Measurements from ENCODE around the gene GRIP2. TPM values are rescaled to one million over a fixed set of nuclear protein-coding genes. Genes with fewer than 3 reads are reported as not detected.

GRIP2 gene
- total RNA-seq, 1 donor from 2014 or later, result 3.3 TPM

DNA sequence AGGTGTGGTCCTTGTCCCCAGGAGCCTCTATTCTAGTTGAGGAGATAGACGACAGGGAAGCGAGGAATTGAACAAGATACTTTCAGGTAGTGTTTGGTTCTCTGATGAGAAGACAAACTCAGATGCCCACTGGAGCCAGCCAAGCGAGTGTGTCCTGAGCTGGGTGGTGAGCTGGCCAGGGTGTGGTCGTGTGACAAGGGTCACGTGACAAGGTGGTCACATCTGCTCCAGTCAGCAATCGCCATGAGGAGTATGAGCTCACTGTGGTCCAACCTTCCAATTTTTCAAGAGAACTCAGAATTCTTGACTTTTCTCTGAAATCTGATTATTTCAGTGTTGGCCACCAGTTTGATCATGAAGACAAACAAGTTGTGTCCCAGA is 98.2 kb downstream of the GRIP2 start:
- Histone ChIP-seq H3K4me1 (ENCODE audit: insufficient read depth, low read length) (peaks cover 23% of the 10 kb centered on the region), H3K27me3 (ENCODE audit: insufficient read depth, low read length) (no peaks in the 10 kb centered on the region), H3K36me3 (ENCODE audit: insufficient read depth, low read length) (peaks cover 5% of the 10 kb centered on the region), H3K9ac (ENCODE audit: low read length) (no peak overlapping the region), H4K20me1 (ENCODE audit: insufficient read depth, low read length) (peaks cover 67% of the 10 kb centered on the region), H3K79me2 (ENCODE audit: insufficient read depth, low read length) (peaks cover 15% of the 10 kb centered on the region), H3K9me3 (ENCODE audit: insufficient read depth, low read depth, low read length) (no peaks in the 10 kb centered on the region), H2AFZ (ENCODE audit: low read depth, low read length) (no peak overlapping the region), H3K4me3 (ENCODE audit: insufficient read depth, low read depth, low read length) (no peak overlapping the region), H3K27ac (ENCODE audit: low read depth, low read length) (no peak overlapping the region), H3K4me2 (ENCODE audit: low read length) (no peak overlapping the region)
- Mint-ChIP-seq H3K27ac (ENCODE audit: unreplicated experiment) (no peak overlapping the region), H3K27me3 (ENCODE audit: low read depth, unreplicated experiment) (no peaks in the 10 kb centered on the region), H3K36me3 (ENCODE audit: low read depth, unreplicated experiment) (peaks cover 11% of the 10 kb centered on the region), H3K9me3 (ENCODE audit: unreplicated experiment) (no peaks in the 10 kb centered on the region), H3K4me3 (ENCODE audit: unreplicated experiment) (no peak overlapping the region), H3K4me1 (ENCODE audit: low read depth, unreplicated experiment) (peaks cover 13% of the 10 kb centered on the region)
- TF ChIP-seq CTCF (IDR thresholded peaks at IDR 0.05; ENCODE audit: insufficient read depth, low read depth, low read length), result no peak
- TF ChIP-seq EZH2 (IDR thresholded peaks at IDR 0.05; ENCODE audit: insufficient read depth, low read length), result no peak
- no peak for FAIRE-seq
- no peak for DNase-seq (ENCODE audit: low read depth)

DNA sequence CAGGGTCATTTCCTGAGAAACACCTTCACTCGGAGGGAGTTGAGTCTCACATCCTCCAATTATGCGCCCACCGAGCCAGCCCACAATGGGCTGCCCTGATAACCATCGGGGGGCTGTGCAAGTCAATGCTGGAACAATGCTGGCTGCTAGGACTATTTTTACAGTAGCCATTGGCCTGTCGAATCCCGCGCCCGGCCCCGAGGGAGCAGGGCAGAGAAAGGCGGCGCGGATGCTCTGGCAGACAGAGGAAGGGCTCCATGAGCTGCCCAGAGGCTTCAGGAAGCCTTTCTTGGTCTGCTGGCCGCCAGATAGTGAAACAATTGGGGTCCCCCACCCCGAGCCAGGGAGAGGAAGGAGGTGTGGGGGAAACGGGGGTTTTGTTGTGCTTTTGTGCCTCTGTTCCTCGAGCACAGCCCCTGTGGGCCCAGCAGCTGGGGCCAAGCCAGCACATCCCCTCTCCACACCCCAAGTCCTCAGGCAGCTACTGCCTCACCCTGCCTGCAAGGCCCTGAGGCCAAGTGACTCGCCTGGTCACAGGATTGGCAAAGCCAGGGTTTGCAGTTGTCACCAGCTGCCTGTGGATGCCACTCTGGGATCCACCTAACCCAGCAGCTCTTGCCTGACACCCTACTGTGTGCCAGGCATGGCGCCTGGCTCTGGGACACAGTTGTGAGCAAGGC is 98.8 kb downstream of the GRIP2 start:
- Histone ChIP-seq H3K9ac (ENCODE audit: low read length) (no peak overlapping the region), H3K4me2 (ENCODE audit: low read length) (no peak overlapping the region), H3K27me3 (ENCODE audit: insufficient read depth, low read length) (no peaks in the 10 kb centered on the region), H3K27ac (ENCODE audit: low read depth, low read length) (no peak overlapping the region), H2AFZ (ENCODE audit: low read depth, low read length) (no peak overlapping the region), H3K9me3 (ENCODE audit: insufficient read depth, low read depth, low read length) (no peaks in the 10 kb centered on the region), H4K20me1 (ENCODE audit: insufficient read depth, low read length) (peaks cover 67% of the 10 kb centered on the region), H3K4me1 (ENCODE audit: insufficient read depth, low read length) (peaks cover 23% of the 10 kb centered on the region), H3K4me3 (ENCODE audit: insufficient read depth, low read depth, low read length) (no peak overlapping the region), H3K79me2 (ENCODE audit: insufficient read depth, low read length) (peaks cover 15% of the 10 kb centered on the region), H3K36me3 (ENCODE audit: insufficient read depth, low read length) (peaks cover 5% of the 10 kb centered on the region)
- H3K4me1 Mint-ChIP-seq (ENCODE audit: low read depth, unreplicated experiment), result peaks cover 13% of the 10 kb centered on the region
- FAIRE-seq, result no peak
- peaks cover 9% of the 10 kb centered on the region for H3K36me3 Mint-ChIP-seq (ENCODE audit: low read depth, unreplicated experiment)
- TF ChIP-seq CTCF (IDR thresholded peaks at IDR 0.05; ENCODE audit: insufficient read depth, low read depth, low read length) (no peak), EZH2 (IDR thresholded peaks at IDR 0.05; ENCODE audit: insufficient read depth, low read length) (no peak)
- no peak overlapping the region for H3K4me3 Mint-ChIP-seq (ENCODE audit: unreplicated experiment)
- H3K9me3 Mint-ChIP-seq (ENCODE audit: unreplicated experiment), result no peaks in the 10 kb centered on the region
- no peaks in the 10 kb centered on the region for H3K27me3 Mint-ChIP-seq (ENCODE audit: low read depth, unreplicated experiment)
- DNase-seq (ENCODE audit: low read depth), result no peak
- H3K27ac Mint-ChIP-seq (ENCODE audit: unreplicated experiment), result no peak overlapping the region

DNA sequence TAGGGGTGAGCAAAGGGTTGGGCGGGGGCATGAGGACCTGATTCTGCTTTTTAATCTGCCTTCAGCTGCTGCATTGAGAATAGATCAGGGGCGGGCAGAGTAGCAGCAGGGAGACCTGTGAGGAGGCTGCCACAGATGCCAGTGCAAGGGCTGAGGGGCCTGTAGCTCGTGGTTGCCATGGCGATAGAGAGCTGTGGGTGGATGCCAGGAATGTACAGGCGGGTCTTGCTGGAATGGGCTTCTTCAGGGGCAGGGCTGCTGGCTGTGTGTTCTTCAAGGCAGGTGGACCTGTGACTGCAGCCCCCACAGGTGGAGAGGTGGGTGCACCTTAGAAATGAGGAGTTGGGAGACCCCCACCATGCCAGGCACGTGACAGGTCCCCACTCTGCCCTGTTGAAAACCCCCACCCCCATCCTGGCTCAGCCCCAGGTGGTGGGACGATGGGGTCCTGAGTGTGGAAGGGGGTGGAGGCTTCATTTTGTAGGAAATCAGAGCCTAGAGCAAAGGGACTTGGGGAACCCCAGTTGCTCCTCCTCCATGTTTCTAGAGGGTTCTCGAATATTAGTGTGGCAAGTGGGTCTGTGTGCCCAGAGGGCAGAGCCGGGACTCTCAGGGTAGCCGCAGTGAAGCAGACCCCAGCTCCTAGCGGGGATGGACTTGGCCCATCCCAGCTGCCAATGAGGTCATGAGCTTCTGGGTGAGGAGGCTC is 99.5 kb downstream of the GRIP2 start:
- Histone ChIP-seq H3K4me3 (ENCODE audit: insufficient read depth, low read depth, low read length) (no peak overlapping the region), H3K4me1 (ENCODE audit: insufficient read depth, low read length) (peaks cover 23% of the 10 kb centered on the region), H3K27me3 (ENCODE audit: insufficient read depth, low read length) (no peaks in the 10 kb centered on the region), H2AFZ (ENCODE audit: low read depth, low read length) (no peak overlapping the region), H3K9me3 (ENCODE audit: insufficient read depth, low read depth, low read length) (no peaks in the 10 kb centered on the region), H3K27ac (ENCODE audit: low read depth, low read length) (no peak overlapping the region), H3K4me2 (ENCODE audit: low read length) (no peak overlapping the region), H3K79me2 (ENCODE audit: insufficient read depth, low read length) (peaks cover 15% of the 10 kb centered on the region), H3K36me3 (ENCODE audit: insufficient read depth, low read length) (peaks cover under 1% of the 10 kb centered on the region), H4K20me1 (ENCODE audit: insufficient read depth, low read length) (peaks cover 69% of the 10 kb centered on the region), H3K9ac (ENCODE audit: low read length) (no peak overlapping the region)
- H3K4me1 Mint-ChIP-seq (ENCODE audit: low read depth, unreplicated experiment), result peaks cover 13% of the 10 kb centered on the region
- H3K9me3 Mint-ChIP-seq (ENCODE audit: unreplicated experiment), result no peaks in the 10 kb centered on the region
- H3K27me3 Mint-ChIP-seq (ENCODE audit: low read depth, unreplicated experiment), result no peaks in the 10 kb centered on the region
- no peak overlapping the region for H3K27ac Mint-ChIP-seq (ENCODE audit: unreplicated experiment)
- FAIRE-seq, result no peak
- no peak for DNase-seq (ENCODE audit: low read depth)
- no peak overlapping the region for H3K4me3 Mint-ChIP-seq (ENCODE audit: unreplicated experiment)
- H3K36me3 Mint-ChIP-seq (ENCODE audit: low read depth, unreplicated experiment), result peaks cover 8% of the 10 kb centered on the region
- no peak for TF ChIP-seq CTCF (IDR thresholded peaks at IDR 0.05; ENCODE audit: insufficient read depth, low read depth, low read length)
- TF ChIP-seq EZH2 (IDR thresholded peaks at IDR 0.05; ENCODE audit: insufficient read depth, low read length), result no peak

Measured in astrocyte (in vitro differentiated cells and primary cell).